ENCODE results near the gene SEL1L3. TPM values are rescaled to one million over a fixed set of nuclear protein-coding genes. Genes with fewer than 3 reads are reported as not detected.

The SEL1L3 gene
- total RNA-seq, 1 donor from 2014 or later, result 123 TPM

GRCh38 chr4:25857403-25857802 lies 5.4 kb downstream of the SEL1L3 start:
- Histone ChIP-seq H3K36me3 (ENCODE audit: control insufficient read depth, insufficient read depth, low read length) (no peaks in the 10 kb centered on the region), H3K4me3 (ENCODE audit: low read depth, low read length) (no peak overlapping the region), H3K27me3 (ENCODE audit: control insufficient read depth, insufficient read depth, low read length) (no peaks in the 10 kb centered on the region)
- no peak for DNase-seq (ENCODE audit: low read depth)
- peak; percentile 9 for TF ChIP-seq CTCF (IDR thresholded peaks at IDR 0.05; ENCODE audit: insufficient read depth, low read length, poor library complexity, severe bottlenecking)

- no peak for DNase-seq (ENCODE audit: low read depth)
- no peak overlapping the region for H3K4me3 ChIP-seq (ENCODE audit: low read depth, low read length)
- no peaks in the 10 kb centered on the region for H3K27me3 ChIP-seq (ENCODE audit: control insufficient read depth, insufficient read depth, low read length)
- TF ChIP-seq CTCF (IDR thresholded peaks at IDR 0.05; ENCODE audit: insufficient read depth, low read length, poor library complexity, severe bottlenecking), result no peak
- H3K36me3 ChIP-seq (ENCODE audit: control insufficient read depth, insufficient read depth, low read length), result no peaks in the 10 kb centered on the region
Observed at GRCh38 chr4:25856756-25857155, 6.0 kb downstream of the SEL1L3 start.

GRCh38 chr4:25852103-25852502 lies 10.7 kb downstream of the SEL1L3 start:
- Histone ChIP-seq H3K4me3 (ENCODE audit: low read depth, low read length) (no peak overlapping the region), H3K27me3 (ENCODE audit: control insufficient read depth, insufficient read depth, low read length) (no peaks in the 10 kb centered on the region), H3K36me3 (ENCODE audit: control insufficient read depth, insufficient read depth, low read length) (no peaks in the 10 kb centered on the region)
- no peak for DNase-seq (ENCODE audit: low read depth)
- no peak for TF ChIP-seq CTCF (IDR thresholded peaks at IDR 0.05; ENCODE audit: insufficient read depth, low read length, poor library complexity, severe bottlenecking)

- no peak for DNase-seq (ENCODE audit: low read depth)
- Histone ChIP-seq H3K27me3 (ENCODE audit: control insufficient read depth, insufficient read depth, low read length) (no peaks in the 10 kb centered on the region), H3K36me3 (ENCODE audit: control insufficient read depth, insufficient read depth, low read length) (no peaks in the 10 kb centered on the region), H3K4me3 (ENCODE audit: low read depth, low read length) (no peak overlapping the region)
- no peak for TF ChIP-seq CTCF (IDR thresholded peaks at IDR 0.05; ENCODE audit: insufficient read depth, low read length, poor library complexity, severe bottlenecking)
Observed at GRCh38 chr4:25847329-25847728, 15.5 kb downstream of the SEL1L3 start.

- H3K27me3 ChIP-seq (ENCODE audit: control insufficient read depth, insufficient read depth, low read length), result no peaks in the 10 kb centered on the region
- no peak for DNase-seq (ENCODE audit: low read depth)
- no peak overlapping the region for H3K4me3 ChIP-seq (ENCODE audit: low read depth, low read length)
- no peaks in the 10 kb centered on the region for H3K36me3 ChIP-seq (ENCODE audit: control insufficient read depth, insufficient read depth, low read length)
- no peak for TF ChIP-seq CTCF (IDR thresholded peaks at IDR 0.05; ENCODE audit: insufficient read depth, low read length, poor library complexity, severe bottlenecking)
Observed at GRCh38 chr4:25845841-25846653, 16.7 kb downstream of the SEL1L3 start.
